Sigmoid colon (tissue), 4 donors: Measurements from ENCODE around the gene PHC3.

ENCODE experiments used
- POLR2A ChIP-seq, 2 donors: fragments of 450-650 bp; IDR thresholded peaks; one replicate each; pipeline ENCODE4 v1.6.1; 2016; ENCODE audit warnings: antibody characterized with exemption in 2 of 2, mild to moderate bottlenecking in 2 of 2, moderate library complexity in 2 of 2
- POLR2AphosphoS5 ChIP-seq, 4 donors: sonication (generic); formaldehyde crosslinking; IDR thresholded peaks; one replicate each; pipeline ENCODE4 v1.6.1; 2017; ENCODE audit warnings: antibody characterized with exemption in 4 of 4
- TF ChIP-seq, protein P1 (sequence below), 4 experiments: fragments of 450-650 bp in 3 of 4; fragments of 200-600 bp in 1 of 4; IDR thresholded peaks; one replicate each; pipeline ENCODE4 v1.5.1; 2016 to 2019; ENCODE audit warnings: antibody characterized with exemption in 4 of 4, mild to moderate bottlenecking in 3 of 4, moderate library complexity in 2 of 4

DNA sequence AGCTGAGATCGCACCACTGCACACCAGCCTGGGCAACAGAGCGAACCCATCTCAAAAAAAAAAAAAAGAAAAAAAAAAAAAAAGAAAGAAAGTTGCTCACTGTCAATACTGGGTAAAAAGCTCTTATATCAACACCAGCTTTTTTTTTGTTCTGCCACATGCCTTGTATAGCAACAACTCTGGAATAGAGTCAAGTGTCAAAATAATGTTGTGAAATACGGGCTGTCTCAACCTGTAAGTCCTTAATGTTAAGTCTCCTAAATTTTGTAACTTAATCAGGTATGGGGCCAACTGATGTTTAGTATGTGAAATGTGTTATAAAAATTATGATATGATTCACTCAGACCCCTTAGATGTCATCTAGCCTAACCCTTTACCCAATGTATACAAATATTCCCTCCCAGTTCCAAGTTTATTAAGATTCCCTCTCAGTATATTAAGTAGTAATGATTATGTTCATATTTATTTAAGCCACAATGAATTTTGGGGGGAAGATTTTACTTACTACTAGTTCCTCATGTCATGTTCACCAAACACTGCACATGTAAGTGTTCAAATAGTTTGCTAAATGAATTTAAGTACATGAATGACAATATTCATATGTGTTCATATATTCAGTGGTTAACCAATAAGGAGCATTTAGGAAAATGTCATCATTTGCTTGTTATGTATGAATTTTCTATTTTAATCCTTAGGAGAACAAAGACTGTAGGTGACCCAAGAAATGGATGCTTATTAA lies 91.5 kb downstream of the PHC3 start:
- TF ChIP-seq, protein P1, sequence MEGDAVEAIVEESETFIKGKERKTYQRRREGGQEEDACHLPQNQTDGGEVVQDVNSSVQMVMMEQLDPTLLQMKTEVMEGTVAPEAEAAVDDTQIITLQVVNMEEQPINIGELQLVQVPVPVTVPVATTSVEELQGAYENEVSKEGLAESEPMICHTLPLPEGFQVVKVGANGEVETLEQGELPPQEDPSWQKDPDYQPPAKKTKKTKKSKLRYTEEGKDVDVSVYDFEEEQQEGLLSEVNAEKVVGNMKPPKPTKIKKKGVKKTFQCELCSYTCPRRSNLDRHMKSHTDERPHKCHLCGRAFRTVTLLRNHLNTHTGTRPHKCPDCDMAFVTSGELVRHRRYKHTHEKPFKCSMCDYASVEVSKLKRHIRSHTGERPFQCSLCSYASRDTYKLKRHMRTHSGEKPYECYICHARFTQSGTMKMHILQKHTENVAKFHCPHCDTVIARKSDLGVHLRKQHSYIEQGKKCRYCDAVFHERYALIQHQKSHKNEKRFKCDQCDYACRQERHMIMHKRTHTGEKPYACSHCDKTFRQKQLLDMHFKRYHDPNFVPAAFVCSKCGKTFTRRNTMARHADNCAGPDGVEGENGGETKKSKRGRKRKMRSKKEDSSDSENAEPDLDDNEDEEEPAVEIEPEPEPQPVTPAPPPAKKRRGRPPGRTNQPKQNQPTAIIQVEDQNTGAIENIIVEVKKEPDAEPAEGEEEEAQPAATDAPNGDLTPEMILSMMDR (IDR thresholded peaks at IDR 0.05): no peak
- TF ChIP-seq POLR2A (IDR thresholded peaks at IDR 0.05): no peak
- no peak for TF ChIP-seq POLR2AphosphoS5 (IDR thresholded peaks at IDR 0.05)
